MM.1S (cell line): ENCODE data around the gene TNIK.

Source experiments
- DNase-seq: peaks from one replicate; pipeline ENCODE4 v3.0.0-alpha.2; 2015
- H2AFZ ChIP-seq: fragments of 300-600 bp; sonication (generic); 2 replicates; pipeline ENCODE4 v1.6.0; 2016; ENCODE audit warnings: antibody characterized with exemption, low read length
- H3F3A ChIP-seq: fragments of 300-600 bp; sonication (generic); 2 replicates; pipeline ENCODE4 v1.6.1; 2016; ENCODE audit warnings: mild to moderate bottlenecking, antibody characterized with exemption, low read length, moderate library complexity, mixed read lengths; ENCODE audit not compliant: insufficient read depth
- H3K27ac ChIP-seq: fragments of 300-600 bp; sonication (generic); 2 replicates; pipeline ENCODE4 v1.5.1; 2016; ENCODE audit warnings: mild to moderate bottlenecking, low read length
- H3K27me3 ChIP-seq: fragments of 300-600 bp; sonication (generic); replicated peaks from 2 replicates; pipeline ENCODE4 v1.6.0; 2016; ENCODE audit warnings: low read length; ENCODE audit not compliant: insufficient read depth
- H3K36me3 ChIP-seq: fragments of 300-600 bp; sonication (generic); replicated peaks from 2 replicates; pipeline ENCODE4 v1.6.1; 2016; ENCODE audit warnings: mild to moderate bottlenecking, low read length, mixed read lengths; ENCODE audit not compliant: insufficient read depth
- H3K4me1 ChIP-seq: fragments of 300-600 bp; sonication (generic); 2 replicates; pipeline ENCODE4 v1.6.1; 2016; ENCODE audit warnings: low read length, mixed read lengths
- H3K4me2 ChIP-seq: fragments of 300-600 bp; sonication (generic); 2 replicates; pipeline ENCODE4 v1.6.0; 2016; ENCODE audit warnings: low read depth, low read length
- H3K4me3 ChIP-seq: fragments of 300-600 bp; sonication (generic); 2 replicates; pipeline ENCODE4 v1.5.1; 2016; ENCODE audit warnings: low read length, mixed read lengths
- H3K79me2 ChIP-seq: fragments of 300-600 bp; sonication (generic); 2 replicates; pipeline ENCODE4 v1.6.1; 2016; ENCODE audit warnings: mixed run types, low read length, mixed read lengths
- H3K9ac ChIP-seq: fragments of 300-600 bp; sonication (generic); 2 replicates; pipeline ENCODE4 v1.6.1; 2016; ENCODE audit warnings: low read length, mixed read lengths
- H3K9me2 ChIP-seq: fragments of 300-600 bp; sonication (generic); replicated peaks from 2 replicates; pipeline ENCODE4 v1.6.1; 2016; ENCODE audit warnings: mild to moderate bottlenecking, low read length, mixed read lengths; ENCODE audit not compliant: insufficient read depth
- H3K9me3 ChIP-seq: fragments of 300-600 bp; sonication (generic); replicated peaks from 2 replicates; pipeline ENCODE4 v1.6.1; 2016; ENCODE audit warnings: mild to moderate bottlenecking, low read length, mixed read lengths; ENCODE audit not compliant: insufficient read depth
- H4K20me1 ChIP-seq: fragments of 300-600 bp; sonication (generic); 2 replicates; pipeline ENCODE4 v1.6.1; 2016; ENCODE audit warnings: mild to moderate bottlenecking, low read length, moderate library complexity, mixed read lengths; ENCODE audit not compliant: insufficient read depth
- CTCF ChIP-seq: fragments of 300-600 bp; sonication (generic); IDR thresholded peaks from 2 replicates; pipeline ENCODE4 v1.5.1; 2016; ENCODE audit warnings: antibody characterized with exemption, low read length, mixed read lengths
- EZH2 ChIP-seq: fragments of 300-600 bp; sonication (generic); optimal IDR thresholded peaks from 2 replicates; pipeline ENCODE3; 2017; ENCODE audit warnings: low read depth, mild to moderate bottlenecking, antibody characterized with exemption, low read length, mixed read lengths
- EZH2phosphoT487 ChIP-seq: fragments of 300-600 bp; sonication (generic); IDR thresholded peaks from 2 replicates; pipeline ENCODE4 v1.6.1; 2018; ENCODE audit warnings: antibody characterized with exemption, low read length

The TNIK gene

GRCh38 chr3:171435143-171435542 is 25.1 kb downstream of the TNIK start:
- Histone ChIP-seq H3K9me3 (no peaks in the 10 kb centered on the region), H3K9ac (no peak overlapping the region), H4K20me1 (no peaks in the 10 kb centered on the region), H3K27me3 (no peaks in the 10 kb centered on the region), H3K27ac (no peak overlapping the region), H3K4me3 (no peak overlapping the region), H3K36me3 (no peaks in the 10 kb centered on the region), H3K79me2 (no peaks in the 10 kb centered on the region), H3K4me2 (no peak overlapping the region), H2AFZ (no peak overlapping the region), H3K4me1 (no peaks in the 10 kb centered on the region), H3F3A (no peaks in the 10 kb centered on the region), H3K9me2 (no peaks in the 10 kb centered on the region)
- DNase-seq, result no peak
- TF ChIP-seq EZH2phosphoT487 (no peak), CTCF (no peak), EZH2 (no peak)

DNA sequence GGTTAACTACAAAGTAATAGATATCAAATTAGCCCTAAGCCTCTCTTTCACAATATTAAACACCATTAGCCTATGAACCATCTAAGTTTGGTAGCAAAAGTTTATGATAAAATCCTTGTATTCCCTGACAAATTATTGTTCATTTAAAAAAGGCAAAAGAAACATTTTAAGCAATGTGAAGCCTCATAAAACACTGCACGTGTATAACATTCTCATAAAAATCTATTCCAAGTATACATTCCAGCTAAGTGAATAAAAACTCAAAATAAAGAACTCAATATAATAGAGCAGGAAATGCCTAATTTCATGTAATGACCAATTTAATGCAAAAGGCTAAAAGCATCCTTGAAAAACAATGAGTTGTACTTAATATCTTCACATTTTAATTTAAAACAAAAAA is 27.7 kb downstream of the TNIK start:
- DNase-seq, result no peak
- no peak overlapping the region for H2AFZ ChIP-seq
- H3K4me1 ChIP-seq, result no peaks in the 10 kb centered on the region
- H3K27me3 ChIP-seq, result no peaks in the 10 kb centered on the region
- no peak overlapping the region for H3K27ac ChIP-seq
- no peak overlapping the region for H3K4me3 ChIP-seq
- H3K9me3 ChIP-seq, result no peaks in the 10 kb centered on the region
- TF ChIP-seq EZH2, result no peak
- TF ChIP-seq EZH2phosphoT487, result no peak
- TF ChIP-seq CTCF, result no peak
- no peaks in the 10 kb centered on the region for H3F3A ChIP-seq
- H3K4me2 ChIP-seq, result no peak overlapping the region
- no peaks in the 10 kb centered on the region for H3K36me3 ChIP-seq
- H4K20me1 ChIP-seq, result no peaks in the 10 kb centered on the region
- H3K9ac ChIP-seq, result no peak overlapping the region
- H3K79me2 ChIP-seq, result no peaks in the 10 kb centered on the region
- H3K9me2 ChIP-seq, result no peaks in the 10 kb centered on the region

DNA sequence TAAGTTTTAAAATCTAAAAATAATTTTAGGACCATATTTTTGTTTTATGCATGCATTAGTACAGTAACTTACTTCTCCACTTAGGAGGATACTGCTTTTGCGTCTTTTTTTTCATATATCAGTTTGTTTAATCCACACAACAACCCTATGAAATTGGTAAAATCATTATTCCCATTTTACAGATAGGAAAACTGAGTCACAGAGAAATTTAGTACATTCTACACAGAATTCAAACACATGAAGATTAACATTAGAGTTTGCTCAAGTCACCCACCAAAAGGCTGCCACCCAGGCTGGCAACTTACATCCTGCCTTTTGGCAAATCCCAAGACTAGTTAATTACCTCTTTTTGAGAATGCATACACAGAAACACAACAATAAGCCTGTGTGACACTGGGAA is 28.7 kb downstream of the TNIK start:
- H3K4me1 ChIP-seq, result no peaks in the 10 kb centered on the region
- DNase-seq, result no peak
- no peak overlapping the region for H3K27ac ChIP-seq
- H3K9me2 ChIP-seq, result no peaks in the 10 kb centered on the region
- no peaks in the 10 kb centered on the region for H3K27me3 ChIP-seq
- no peaks in the 10 kb centered on the region for H3K9me3 ChIP-seq
- no peaks in the 10 kb centered on the region for H3F3A ChIP-seq
- no peak overlapping the region for H3K9ac ChIP-seq
- TF ChIP-seq CTCF (no peak), EZH2phosphoT487 (no peak)
- no peak overlapping the region for H2AFZ ChIP-seq
- no peak overlapping the region for H3K4me2 ChIP-seq
- H4K20me1 ChIP-seq, result no peaks in the 10 kb centered on the region
- H3K4me3 ChIP-seq, result no peak overlapping the region
- no peaks in the 10 kb centered on the region for H3K79me2 ChIP-seq
- no peaks in the 10 kb centered on the region for H3K36me3 ChIP-seq
